Effector memory CD4-positive, alpha-beta T cell (primary cell): Measurements from ENCODE around the gene SNAPC2.

Experiments used
- DNase-seq, 3 donors: peaks; one replicate each; pipeline ENCODE4 v3.0.0-alpha.2; 2020
- H3K27ac ChIP-seq: 2 replicates; pipeline ENCODE4 v1.7.0; 2013; ENCODE audit warnings: mild to moderate bottlenecking, low read length, moderate library complexity; ENCODE audit not compliant: insufficient read depth, poor library complexity, severe bottlenecking
- H3K27me3 ChIP-seq: replicated peaks from 2 replicates; pipeline ENCODE4 v1.7.0; 2013; ENCODE audit warnings: mild to moderate bottlenecking, low read length; ENCODE audit not compliant: insufficient read depth, control insufficient read depth, poor library complexity, severe bottlenecking
- H3K36me3 ChIP-seq: 2 replicates; pipeline ENCODE4 v1.7.0; 2013; ENCODE audit warnings: mild to moderate bottlenecking, low read length, moderate library complexity; ENCODE audit not compliant: control insufficient read depth, insufficient read depth
- H3K4me1 ChIP-seq: 2 replicates; pipeline ENCODE4 v1.7.0; 2013; ENCODE audit warnings: low read length, mild to moderate bottlenecking; ENCODE audit not compliant: control insufficient read depth, insufficient read depth, poor library complexity, severe bottlenecking
- H3K4me3 ChIP-seq: 2 replicates; pipeline ENCODE4 v1.7.0; 2013; ENCODE audit warnings: low read length, low read depth, mild to moderate bottlenecking; ENCODE audit not compliant: insufficient read depth, poor library complexity, severe bottlenecking
- H3K9me3 ChIP-seq: 2 replicates; pipeline ENCODE4 v1.7.0; 2013; ENCODE audit warnings: mild to moderate bottlenecking, low read length, moderate library complexity; ENCODE audit not compliant: control insufficient read depth

The SNAPC2 gene

DNA sequence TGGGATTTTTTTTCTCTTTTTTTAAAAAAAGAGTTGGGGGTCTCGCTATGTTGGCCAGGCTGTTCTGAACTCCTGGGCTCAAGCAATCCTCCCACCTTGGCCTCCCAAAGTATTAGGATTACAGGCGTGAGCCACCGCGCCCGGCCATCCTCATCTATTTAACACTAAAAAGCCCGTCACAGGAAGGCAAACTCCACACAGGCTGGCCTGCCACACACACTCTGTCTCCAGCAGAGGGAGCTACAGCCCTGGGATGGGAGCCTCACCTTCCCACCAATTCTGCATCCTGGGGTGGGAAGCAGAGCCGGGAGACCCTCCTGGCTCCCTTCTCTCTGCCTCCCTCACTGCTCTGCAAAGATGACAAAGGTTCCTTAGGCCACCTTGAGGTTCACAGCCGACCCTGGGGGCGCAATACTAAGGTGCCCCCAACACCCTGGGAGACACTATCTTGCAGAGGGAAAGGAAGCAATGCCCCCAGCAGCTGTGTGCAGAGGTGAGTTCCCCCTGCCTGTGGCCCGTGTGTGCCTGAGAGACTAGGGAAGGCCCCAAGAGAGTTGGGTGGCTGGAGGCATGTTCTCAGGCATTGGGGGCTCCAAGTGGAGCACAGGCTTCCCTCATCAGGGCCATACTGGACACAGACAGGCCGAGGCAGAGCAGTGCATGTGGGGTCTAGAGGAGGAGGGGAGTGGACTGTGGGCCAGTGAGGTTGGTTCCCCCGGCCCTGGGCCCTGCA, 50.7 kb downstream of the SNAPC2 start:
- no peak overlapping the region for H3K27ac ChIP-seq
- no peaks in the 10 kb centered on the region for H3K9me3 ChIP-seq
- no peak for DNase-seq
- H3K4me1 ChIP-seq, result no peaks in the 10 kb centered on the region
- no peak overlapping the region for H3K4me3 ChIP-seq
- peaks cover 65% of the 10 kb centered on the region for H3K36me3 ChIP-seq
- no peaks in the 10 kb centered on the region for H3K27me3 ChIP-seq

DNA sequence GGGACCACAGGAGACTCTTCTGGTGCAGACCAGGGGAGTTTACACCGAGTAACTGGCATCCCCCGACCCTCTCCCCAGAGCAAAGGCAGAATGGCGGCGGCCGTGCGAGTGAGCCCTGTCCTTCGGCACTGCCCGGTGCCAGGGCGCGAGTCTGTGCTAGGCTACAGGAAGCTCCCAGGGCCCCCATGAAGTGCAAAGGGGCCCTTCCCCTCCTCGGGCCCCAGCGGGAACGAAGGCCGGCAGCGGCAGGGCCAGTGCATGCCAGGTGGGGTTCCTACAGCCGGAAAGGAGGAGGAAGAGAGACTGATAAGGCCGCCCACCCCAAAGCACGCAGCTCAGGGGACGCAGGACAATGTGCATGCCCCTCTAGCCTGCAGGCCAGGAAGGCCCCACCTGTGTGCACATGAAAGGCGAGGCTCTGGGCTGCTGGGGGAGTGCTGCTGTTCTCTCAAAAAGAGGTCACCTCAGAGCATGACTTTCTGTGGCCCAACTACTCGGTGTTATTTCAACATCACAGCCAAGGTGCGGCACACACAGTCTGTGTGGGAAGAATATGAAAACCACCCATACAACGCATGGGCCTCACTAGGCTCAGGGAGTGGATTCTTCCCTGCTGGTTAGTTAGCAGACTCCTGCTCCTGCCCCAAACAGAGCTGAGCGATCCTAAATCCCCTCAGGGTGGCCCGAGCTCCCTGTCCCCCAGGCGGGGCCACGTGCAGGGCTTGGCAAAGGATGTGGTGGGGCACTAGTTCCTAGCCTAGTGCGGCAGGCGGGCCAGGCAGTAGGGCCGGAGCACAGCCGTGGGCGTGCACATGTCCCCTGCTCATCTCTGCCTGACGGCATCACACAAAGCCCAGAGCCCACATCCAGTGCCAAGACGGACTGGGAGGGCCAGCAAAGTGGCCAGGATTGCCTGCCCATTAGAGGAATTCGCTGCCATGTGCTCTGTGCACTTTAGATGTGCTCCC, 51.7 kb downstream of the SNAPC2 start:
- Histone ChIP-seq H3K36me3 (peaks cover 58% of the 10 kb centered on the region), H3K4me1 (no peaks in the 10 kb centered on the region), H3K27ac (no peak overlapping the region), H3K9me3 (no peaks in the 10 kb centered on the region), H3K4me3 (no peak overlapping the region), H3K27me3 (no peaks in the 10 kb centered on the region)
- no peak for DNase-seq
